ENCODE measurements around the gene PRDM7.
"Not testable (repeated sequence)": the region's sequence is repeated elsewhere in the genome, so short reads cannot be mapped to it uniquely, and the experiment has no call there.

The PRDM7 gene

DNA sequence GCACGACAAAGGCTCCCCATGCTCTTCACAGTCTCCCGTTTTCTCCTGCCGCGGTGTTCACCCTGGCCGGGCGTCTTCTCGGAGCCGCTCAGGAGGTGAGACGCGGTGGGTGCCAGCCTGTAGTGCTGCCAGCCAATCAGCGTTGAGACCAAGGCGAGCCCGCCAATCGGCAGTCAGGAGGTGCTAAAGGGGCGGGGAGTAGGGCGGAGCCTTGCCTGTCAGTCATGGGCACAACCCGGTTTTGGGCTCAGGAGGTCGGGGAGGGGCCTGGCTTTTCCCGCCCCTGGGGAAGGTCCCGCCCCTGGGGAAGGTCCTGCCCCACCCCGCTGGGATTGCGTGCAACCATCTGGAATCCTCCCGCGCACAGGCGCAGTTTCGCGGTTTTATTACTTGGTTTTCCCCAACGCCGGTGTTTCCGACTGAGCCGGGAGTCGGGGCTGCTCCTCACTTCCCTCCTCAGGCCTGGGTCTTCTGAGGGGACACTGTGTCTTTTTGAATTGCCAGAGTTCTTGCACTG is at the start of gene PRDM7:
Gene PRDM7, minus strand, starts transcription at position 92 of the 517 bp plus-strand sequence. CDS start 1,421 bp downstream, outside the sequence.
- DNase-seq = peak in 55 of 56 donors; percentile 28 to 95 (median 86)

DNA sequence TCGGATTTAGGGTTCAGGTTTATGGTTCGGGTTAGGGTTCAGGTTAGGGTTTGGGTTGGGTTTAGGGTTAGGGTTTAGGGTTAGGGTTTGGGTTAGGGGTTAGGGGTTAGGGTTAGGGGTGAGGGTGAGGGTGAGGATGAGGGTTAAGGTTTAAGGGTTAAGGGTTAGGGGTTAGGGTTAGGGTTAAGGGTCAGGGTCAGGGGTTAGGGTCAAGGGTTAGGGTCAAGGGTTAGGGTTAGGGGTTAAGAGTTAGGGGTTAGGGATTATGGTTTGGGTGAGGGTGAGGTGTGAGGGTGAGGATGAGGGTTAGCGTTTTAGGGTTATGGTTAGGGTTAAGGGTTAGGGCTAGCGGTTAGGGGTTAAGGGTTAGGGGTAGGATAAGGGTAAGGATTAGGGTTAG is 44.7 kb upstream of the PRDM7 start:
- DNase-seq = not testable (repeated sequence)

DNA sequence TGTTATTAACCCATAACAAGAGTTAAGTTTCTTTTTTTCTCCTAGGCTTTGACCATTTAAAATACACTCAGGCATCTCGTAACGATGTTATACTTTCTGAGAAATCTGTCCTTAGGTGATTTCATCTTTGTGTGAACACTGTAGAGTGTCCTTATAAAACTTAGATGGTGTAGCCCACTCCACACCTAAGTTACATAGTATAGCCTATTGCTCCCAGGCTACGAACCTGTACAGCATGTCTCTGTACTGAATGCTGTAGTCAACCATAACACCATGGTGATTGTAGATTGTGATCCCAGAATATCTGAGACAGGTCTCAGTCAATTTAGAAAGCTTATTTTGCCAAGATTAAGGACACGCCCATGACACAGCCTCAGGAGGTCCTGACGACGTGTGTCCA is 30.5 kb upstream of the PRDM7 start:
- DNase-seq = not testable (repeated sequence)

DNA sequence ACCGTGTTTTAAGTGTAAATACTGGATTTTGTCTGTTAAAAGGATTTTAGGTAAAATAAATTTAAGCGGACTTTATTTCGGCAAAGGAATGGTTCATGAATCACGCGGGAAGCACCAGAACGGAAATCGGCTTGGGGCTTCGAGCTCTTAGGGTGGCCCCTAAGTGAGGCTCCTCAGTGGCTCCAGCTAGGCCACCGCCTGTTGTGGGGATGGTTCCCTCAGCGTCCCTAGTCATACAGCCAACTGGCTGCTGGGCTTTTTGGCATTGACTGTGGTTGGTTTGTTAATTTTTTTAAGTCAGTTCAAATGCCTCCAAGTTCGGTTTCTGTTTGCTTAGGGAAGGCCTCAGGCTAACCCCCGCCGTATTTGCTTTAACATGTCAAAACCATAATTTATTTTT is 29.9 kb upstream of the PRDM7 start:
- not testable (repeated sequence) for DNase-seq

GRCh38 chr16:90106271-90106670 is 29.1 kb upstream of the PRDM7 start:
- DNase-seq = not testable (repeated sequence)

DNA sequence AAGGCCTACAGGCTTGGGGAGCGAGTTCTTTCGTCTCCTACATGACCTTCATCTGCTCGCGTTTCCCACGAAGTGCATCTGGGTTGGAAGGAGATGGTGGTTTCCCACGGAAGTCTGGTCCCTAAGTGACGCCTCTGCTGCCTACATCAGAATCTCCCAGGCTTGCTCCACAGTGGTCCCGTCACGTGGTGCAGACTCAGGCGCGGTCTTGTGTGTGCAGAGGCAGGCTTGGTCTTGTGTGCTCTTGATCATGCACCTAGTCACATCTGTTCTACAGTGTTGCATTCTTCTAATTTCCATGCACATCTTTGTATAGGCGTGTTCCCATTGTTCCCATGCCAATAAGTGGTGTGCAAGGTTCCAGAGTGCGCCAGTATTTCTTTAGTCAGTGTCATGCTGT is 27.6 kb upstream of the PRDM7 start:
- not testable (repeated sequence) for DNase-seq

DNA sequence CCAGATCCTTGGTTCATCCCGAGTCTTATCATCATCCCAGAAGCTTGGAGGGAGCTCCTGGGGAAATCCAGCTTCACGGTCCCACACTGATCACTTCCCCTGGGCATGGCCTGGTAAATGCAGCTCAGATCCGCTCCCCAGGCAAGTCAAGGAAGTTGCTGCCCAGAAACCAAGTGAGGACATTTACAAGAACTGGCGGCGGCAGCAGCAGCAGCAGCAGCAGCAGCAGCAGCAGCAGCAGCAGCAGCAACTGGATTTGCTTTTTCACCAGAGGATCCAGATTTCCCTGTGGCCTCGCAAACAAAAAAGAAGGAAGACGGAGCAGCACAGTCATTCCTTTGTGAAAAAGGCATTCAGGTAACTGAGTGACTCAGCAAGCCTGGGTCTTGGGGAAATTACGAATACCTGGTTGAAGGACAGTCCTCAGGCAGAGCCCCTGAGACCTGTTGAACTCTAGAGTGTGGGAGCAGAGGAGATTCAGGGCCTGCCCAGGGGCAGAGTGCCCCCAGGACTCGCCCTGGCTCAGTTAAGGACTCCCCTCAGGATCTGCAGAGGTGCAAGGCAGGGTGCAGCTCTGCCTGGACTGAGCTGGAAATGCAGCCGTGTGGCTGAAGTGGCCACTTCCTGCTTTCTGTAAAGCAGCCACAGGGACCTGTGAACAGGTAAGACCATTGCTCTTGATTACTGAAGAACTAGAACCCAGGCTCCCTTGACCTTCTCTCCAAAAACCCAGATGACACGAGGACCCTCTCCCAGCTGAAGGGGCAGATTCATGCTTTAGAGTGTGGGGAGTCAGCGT is 25.2 kb upstream of the PRDM7 start:
- DNase-seq = not testable (repeated sequence)

GRCh38 chr16:90101332-90101731 is 24.2 kb upstream of the PRDM7 start:
- DNase-seq = not testable (repeated sequence)

GRCh38 chr16:90100790-90101189 is 23.7 kb upstream of the PRDM7 start:
- not testable (repeated sequence) for DNase-seq

DNA sequence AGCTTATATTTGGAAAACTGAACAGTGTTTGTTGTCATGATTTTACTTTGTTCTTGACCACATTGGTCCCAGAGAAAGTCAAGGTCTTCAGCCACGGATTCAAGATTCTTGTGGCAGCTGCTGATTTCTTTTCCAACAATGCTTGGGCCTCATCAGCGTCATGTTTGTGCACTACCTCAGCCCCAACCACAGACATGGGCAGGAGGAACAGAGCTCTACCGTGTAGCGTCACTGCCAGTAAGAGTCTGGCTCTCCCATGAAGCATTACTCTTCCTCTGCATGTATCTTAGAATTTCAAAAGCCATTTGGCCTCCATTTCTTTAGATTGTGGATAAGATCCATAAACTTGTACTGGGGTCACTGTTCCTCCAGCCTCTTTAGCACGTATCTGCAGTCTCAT is 23.1 kb upstream of the PRDM7 start:
- not testable (repeated sequence) for DNase-seq

GRCh38 chr16:90098936-90099335 is 21.8 kb upstream of the PRDM7 start:
- not testable (repeated sequence) for DNase-seq

DNA sequence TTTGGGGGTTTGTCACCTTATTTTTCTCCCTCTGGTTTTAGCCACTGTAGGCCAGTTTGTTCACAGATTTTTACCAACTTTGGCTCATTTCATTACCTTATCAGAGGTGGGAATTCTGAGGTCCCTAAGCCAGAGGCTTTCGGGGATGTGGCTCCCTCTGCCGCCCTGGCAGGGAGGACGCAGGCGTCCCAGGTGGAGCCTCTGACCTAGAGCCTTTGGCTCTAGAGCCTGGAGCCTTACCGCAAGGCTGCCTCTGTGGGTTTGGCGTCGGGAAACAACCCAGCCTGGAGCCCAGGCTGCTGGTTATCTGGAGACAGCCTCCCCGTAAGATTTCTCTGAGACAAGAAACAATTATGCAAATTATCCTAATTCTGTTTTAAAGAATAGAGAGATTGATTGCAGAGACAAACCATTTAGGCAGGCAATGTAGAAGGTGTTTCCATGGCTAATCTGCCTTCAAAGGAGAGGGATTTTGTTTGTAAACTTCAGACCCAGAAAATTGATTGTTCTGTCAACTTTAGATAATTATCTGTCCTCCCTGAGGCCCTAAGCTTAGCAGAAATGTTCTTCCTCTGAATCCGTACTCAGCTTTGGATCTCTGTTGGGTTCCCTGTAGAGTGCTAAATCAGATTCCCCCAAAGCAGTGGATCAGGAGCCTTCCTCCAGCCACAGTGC is 20.0 kb upstream of the PRDM7 start:
- not testable (repeated sequence) for DNase-seq

DNA sequence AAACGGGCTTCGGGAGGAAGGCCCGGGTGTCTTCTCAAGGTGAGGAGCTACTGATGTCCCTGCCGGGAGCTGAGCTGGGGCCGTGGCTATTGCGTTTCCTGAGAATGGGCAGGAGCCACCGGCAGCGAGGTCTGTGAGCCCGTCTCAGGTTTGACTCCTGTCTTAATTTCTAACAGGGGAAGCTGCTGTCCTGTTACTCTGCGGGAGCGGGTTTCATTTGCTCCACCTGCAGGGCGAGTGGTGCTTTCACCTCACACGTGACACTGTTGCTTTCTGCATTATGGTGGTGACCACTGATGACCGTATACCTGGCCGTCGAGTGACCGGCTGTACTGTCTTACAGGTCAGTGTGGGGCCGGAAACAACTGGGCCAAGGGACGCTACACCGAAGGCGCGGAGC is 17.7 kb upstream of the PRDM7 start:
- not testable (repeated sequence) for DNase-seq

DNA sequence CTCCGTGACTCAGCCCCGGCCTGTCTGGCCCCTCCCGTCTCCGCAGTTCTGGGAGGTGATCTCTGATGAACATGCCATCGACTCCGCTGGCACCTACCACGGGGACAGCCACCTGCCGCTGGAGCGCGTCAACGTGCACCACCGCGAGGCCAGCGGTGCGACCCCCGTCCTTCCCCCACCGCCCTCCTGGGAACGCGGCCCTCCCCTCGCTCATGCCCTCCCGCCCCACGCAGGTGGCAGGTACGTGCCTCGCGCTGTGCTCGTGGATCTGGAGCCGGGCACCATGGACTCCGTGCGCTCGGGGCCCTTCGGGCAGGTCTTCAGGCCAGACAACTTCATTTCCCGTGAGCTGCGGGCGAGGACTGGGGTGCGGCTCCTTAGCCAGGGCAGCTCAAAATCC is 17.2 kb upstream of the PRDM7 start:
- DNase-seq = not testable (repeated sequence)

GRCh38 chr16:90093799-90094198 is 16.7 kb upstream of the PRDM7 start:
- not testable (repeated sequence) for DNase-seq

DNA sequence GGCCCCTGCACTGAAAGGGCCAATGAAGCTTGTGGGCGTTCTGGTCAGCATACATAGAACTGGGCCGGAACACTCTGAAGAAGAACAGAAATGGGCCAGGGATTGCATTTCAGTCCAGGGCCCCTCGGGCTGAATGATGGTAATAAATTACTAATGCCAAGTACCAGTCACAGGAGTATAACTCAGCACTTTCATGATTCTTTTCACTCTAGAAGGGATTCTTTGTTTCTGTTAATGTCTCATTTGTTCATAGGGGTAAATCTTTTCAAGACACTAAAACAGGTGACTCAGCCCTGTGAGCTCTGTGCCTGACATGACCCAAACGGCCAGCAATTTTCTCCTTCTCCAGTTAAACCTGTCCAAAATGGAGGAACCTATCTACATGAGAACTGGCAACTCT is 15.7 kb upstream of the PRDM7 start:
- not testable (repeated sequence) for DNase-seq

GRCh38 chr16:90084215-90084950 is 7.3 kb upstream of the PRDM7 start:
- DNase-seq = no peak

GRCh38 chr16:90083139-90083538 is 6.0 kb upstream of the PRDM7 start:
- DNase-seq = no peak

GRCh38 chr16:90081606-90081970 is 4.5 kb upstream of the PRDM7 start:
- no peak for DNase-seq

DNA sequence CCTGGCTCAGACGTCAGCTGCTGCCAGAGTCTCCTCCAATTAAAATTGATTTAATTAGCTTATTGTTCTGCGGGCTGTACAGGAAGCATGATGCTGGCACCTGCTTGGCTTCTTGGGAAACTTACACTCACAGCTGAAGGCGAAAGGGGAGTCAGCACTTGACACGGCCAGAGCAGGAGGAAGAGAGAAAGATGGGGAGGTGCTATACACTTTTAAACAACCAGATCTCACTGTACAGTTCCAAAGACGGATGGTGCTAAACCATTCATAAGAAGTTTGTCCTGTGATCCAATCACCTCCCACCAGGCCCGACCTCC is 1.4 kb upstream of the PRDM7 start:
- no peak for DNase-seq

DNA sequence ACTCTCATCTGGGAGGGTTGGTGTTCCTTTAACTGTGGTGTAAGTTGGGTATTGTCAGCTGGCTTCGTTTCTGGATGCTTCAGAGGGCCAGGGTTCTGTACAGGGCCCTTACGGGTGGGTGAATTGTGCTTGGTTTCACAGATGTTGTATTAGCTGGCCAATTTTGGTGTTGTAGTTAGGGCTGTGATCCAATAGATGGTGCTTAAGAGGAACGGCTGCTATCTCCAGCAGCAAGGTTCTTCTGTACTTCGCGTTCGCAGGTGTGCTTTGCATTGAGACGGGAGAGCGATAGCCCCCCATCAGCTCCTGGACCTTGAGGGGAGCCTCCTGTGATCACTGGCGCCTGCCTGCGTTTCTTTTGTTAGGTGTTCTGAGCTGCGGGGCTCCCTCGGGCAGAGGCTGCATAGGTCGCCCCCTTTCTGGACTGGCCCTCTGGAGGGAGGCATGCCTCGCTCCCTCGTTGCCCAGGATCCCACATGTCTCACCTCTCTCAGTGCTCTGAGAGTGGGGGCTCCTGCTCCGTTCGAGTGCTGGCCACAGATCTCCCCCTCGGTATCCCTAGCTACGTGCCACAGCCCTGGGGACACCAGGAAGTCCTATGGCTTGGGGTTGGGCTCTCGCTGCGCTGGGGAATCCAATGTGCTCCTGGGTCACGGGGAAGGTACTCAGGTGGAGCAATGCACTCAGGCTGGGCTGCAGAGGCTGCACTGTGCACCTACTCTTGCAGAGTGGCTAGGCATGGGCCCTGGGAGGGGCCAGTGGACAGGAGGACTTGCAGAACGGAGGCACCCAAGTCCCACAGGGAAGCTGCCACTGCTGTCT is 837 bp upstream of the PRDM7 start:
- DNase-seq = peak in 4 of 56 donors; percentile 16 to 58 (median 20)

All from amygdala (tissue), 56 donors.